GM21717 (cell line): ENCODE measurements around the gene MRPL9.

Source experiments
- ATAC-seq: cut with Tn5 transposase; IDR thresholded peaks from one replicate; pipeline ENCODE4 v1.9.1; 2021; ENCODE audit warnings: mild to moderate bottlenecking, moderate library complexity; ENCODE audit not compliant: unreplicated experiment

The MRPL9 gene

GRCh38 chr1:151713044-151713443, 50.3 kb downstream of the MRPL9 start:
- no peak for ATAC-seq

DNA sequence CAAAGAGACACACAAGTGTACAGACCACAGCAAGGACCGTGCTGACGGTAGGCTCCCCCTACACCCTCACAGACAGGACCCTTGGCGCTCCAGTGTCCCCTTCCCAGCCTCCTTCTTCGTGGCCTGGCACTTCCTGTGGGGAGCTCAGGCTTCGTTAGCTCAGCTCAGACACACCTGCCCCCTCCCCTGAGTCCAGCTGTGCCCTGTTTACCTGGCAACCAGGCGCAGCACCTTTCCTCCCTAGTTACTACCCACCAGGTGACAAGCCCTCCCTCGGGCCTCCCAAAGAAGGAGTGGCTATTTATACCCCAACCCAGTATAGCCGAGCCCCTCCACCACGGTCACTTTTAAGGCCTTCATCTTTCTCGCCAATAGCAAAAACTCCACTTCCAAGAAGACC, 51.3 kb downstream of the MRPL9 start:
- ATAC-seq: no peak

DNA sequence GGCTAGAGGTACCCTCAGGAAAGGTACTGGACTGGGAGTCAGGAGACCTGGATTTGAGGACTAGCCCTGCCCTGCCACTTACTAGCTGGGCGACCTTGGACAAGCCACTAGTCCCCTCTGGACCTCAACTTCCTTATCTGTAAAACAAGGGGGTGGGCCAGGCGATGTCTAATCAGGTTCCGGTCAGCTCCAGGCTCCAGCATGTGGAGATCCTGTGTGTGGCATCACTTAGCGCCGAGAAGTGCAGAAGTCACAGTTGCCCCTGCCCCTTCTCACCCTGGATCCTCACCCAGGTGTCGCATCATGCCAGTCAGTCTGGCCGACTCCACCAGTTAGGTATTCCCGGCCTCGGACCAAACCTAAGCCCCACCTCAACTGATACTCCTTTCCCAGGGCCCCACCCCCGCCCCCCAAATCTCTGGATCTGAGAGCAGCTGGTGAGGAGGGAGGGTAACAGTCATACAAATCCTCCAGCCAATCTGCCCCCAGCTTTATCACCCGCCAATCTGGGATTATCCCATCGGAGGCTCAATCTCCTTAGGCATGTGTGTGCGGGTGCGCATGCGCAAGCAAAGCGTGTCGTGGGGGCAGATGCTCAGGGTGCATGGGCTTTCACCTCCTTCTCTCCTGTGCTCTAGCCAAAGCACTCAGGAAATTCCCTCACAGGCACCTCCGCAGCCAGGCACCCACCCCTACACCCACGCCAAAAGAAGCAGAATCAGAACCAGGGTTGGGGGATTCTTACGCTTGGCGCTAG, 52.1 kb downstream of the MRPL9 start:
- no peak for ATAC-seq

GRCh38 chr1:151710187-151710840, 53.0 kb downstream of the MRPL9 start:
- no peak for ATAC-seq
